ENCODE data around the gene PKD2L1.
A peak's percentile ranks its signal among the peaks of the same experiment; 100 is the strongest.

PKD2L1 gene

DNA sequence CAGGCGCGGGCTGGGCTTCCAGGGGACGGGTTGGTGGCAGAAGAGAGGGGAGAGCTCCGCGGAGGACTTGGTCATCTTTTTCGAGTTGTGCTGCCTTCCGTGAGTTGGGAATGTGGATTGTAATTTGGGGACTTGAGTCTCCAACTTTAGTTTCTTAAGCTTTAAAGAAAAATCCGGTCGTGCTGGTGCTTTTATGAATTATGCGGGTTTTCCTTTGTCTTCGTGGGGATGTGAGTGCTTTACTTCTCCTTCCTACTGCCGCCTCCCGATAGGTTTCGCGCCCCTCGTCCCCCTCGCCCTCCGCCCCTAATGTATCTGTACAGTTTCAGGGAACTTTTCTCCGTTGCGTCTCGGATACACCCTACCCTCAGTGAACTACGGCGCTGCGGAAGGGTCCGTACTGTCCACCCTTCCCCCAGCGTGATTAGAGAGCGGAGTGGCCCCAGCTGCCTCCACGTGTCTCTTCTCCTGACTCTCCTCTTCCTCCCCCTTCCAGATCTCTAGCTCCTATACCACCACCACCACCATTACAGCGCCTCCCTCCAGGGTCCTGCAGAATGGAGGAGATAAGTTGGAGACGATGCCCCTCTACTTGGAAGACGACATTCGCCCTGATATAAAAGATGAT is 17.7 kb upstream of the PKD2L1 start:
- ChIA-PET CTCF (interaction anchor here (1.2 to 16.9 kb wide), 8 partner anchors 9 to 84 kb away, joined by 4 to 247 read pairs (median 16); partner anchors contain the start of gene PKD2L1), POLR2A (interaction anchor here (2.2 to 3.0 kb wide), 2 partner anchors 23 to 26 kb away, joined by 15 to 30 read pairs; no protein-coding TSS in a partner anchor)
- H3K9me3 ChIP-seq (ENCODE audit: control extremely low read depth in 1 of 5, control insufficient read depth in 4 of 5, insufficient read depth in 2 of 5, low read depth in 1 of 5, low read length in 4 of 5), result no peaks in the 10 kb centered on the region
- peaks cover 8 to 55% (median 26%) of the 10 kb centered on the region in 4 experiments for H3K4me1 ChIP-seq (ENCODE audit: control extremely low read depth in 1 of 4, control insufficient read depth in 4 of 4, insufficient read depth in 4 of 4, low read length in 3 of 4)
- no peaks in the 10 kb centered on the region for H3K27me3 ChIP-seq (replicated peaks in 2 of 5; ENCODE audit: control insufficient read depth in 4 of 5, insufficient read depth in 5 of 5, low read length in 4 of 5)
- peaks cover 4 to 49% (median 34%) of the 10 kb centered on the region in 4 experiments for H3K36me3 ChIP-seq (ENCODE audit: control insufficient read depth in 4 of 4, insufficient read depth in 4 of 4, low read length in 3 of 4)
- 8% methylated on average over 15 of the region's 32 CpGs for WGBS (ENCODE audit: insufficient coverage)
- H3K27ac ChIP-seq (ENCODE audit: insufficient read depth in 1 of 2, low read depth in 1 of 2, low read length in 2 of 2, poor library complexity in 1 of 2, severe bottlenecking in 2 of 2), result peak overlapping the region in 1 of 2 experiments; percentile 69
- peak overlapping the region; percentile 64 to 92 (median 80) for H3K4me3 ChIP-seq (ENCODE audit: control insufficient read depth in 1 of 7, extremely low read depth in 1 of 7, insufficient read depth in 4 of 7, low read depth in 2 of 7, low read length in 6 of 7)
- no peak for DNase-seq

DNA sequence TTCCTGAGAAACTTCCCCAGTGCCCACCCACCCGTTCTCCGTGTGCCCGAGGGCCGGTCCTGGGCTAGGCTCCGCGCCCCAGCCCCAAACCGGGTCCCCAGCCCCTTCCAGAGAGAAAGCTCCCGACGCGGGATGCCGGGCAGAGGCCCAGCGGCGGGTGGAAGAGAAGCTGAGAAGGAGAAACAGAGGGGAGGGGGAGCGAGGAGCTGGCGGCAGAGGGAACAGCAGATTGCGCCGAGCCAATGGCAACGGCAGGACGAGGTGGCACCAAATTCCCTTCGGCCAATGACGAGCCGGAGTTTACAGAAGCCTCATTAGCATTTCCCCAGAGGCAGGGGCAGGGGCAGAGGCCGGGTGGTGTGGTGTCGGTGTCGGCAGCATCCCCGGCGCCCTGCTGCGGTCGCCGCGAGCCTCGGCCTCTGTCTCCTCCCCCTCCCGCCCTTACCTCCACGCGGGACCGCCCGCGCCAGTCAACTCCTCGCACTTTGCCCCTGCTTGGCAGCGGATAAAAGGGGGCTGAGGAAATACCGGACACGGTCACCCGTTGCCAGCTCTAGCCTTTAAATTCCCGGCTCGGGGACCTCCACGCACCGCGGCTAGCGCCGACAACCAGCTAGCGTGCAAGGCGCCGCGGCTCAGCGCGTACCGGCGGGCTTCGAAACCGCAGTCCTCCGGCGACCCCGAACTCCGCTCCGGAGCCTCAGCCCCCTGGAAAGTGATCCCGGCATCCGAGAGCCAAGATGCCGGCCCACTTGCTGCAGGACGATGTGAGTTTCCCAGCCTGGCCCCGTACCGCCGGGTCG is 16.9 kb upstream of the PKD2L1 start, which contains the start of gene SCD:
SCD (plus strand) TSS at position 469 of the 803 bp plus-strand sequence; CDS start at position 741, 272 bp downstream.
- WGBS (ENCODE audit: insufficient coverage), result 0% methylated on average over 59 of the region's 73 CpGs
- Histone ChIP-seq H3K9me3 (ENCODE audit: control extremely low read depth in 1 of 5, control insufficient read depth in 4 of 5, insufficient read depth in 2 of 5, low read depth in 1 of 5, low read length in 4 of 5) (no peaks in the 10 kb centered on the region), H3K27ac (ENCODE audit: insufficient read depth in 1 of 2, low read depth in 1 of 2, low read length in 2 of 2, poor library complexity in 1 of 2, severe bottlenecking in 2 of 2) (peak within 1 kb of the TSS in 1 of 2 experiments; percentile 69), H3K4me1 (ENCODE audit: control extremely low read depth in 1 of 4, control insufficient read depth in 4 of 4, insufficient read depth in 4 of 4, low read length in 3 of 4) (peaks cover 8 to 50% (median 26%) of the 10 kb centered on the region in 4 experiments), H3K4me3 (ENCODE audit: control insufficient read depth in 1 of 7, extremely low read depth in 1 of 7, insufficient read depth in 4 of 7, low read depth in 2 of 7, low read length in 6 of 7) (peak within 1 kb of the TSS; percentile 64 to 92 (median 80)), H3K36me3 (ENCODE audit: control insufficient read depth in 4 of 4, insufficient read depth in 4 of 4, low read length in 3 of 4) (peaks cover 4 to 42% (median 27%) of the 10 kb centered on the region in 4 experiments), H3K27me3 (replicated peaks in 2 of 5; ENCODE audit: control insufficient read depth in 4 of 5, insufficient read depth in 5 of 5, low read length in 4 of 5) (no peaks in the 10 kb centered on the region)
- POLR2A ChIA-PET, result interaction anchor here (2.2 to 3.0 kb wide), 2 partner anchors 23 to 27 kb away, joined by 15 to 30 read pairs; no protein-coding TSS in a partner anchor
- CTCF ChIA-PET, result interaction anchor here (0.9 to 16.9 kb wide), 11 partner anchors 8 to 85 kb away, joined by 3 to 247 read pairs (median 10); partner anchors contain the start of gene PKD2L1
- DNase-seq, result peak; percentile 89 to 95 (median 94)

DNA sequence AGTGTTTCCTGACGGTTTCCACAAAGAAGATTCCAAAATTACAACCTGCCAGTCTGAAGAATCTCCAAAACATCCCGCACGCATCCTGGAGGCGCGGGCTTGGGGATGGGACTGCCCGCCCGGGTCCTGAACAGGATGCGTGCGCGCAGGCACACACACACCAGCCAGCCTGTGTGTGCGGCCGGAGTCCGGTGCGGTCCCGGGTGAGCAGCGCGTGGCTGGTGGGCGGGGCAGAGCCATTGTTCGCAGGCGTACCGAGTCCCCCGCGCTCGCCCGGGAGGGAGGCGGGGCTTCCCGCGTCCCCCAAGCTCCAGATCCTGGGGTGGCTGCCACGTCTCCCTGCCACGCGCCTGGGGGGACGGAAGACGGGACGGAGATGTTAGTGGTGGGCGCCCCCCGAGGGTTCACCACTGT is 16.3 kb upstream of the PKD2L1 start:
- peak; percentile 64 to 90 (median 83) for DNase-seq
- ChIA-PET CTCF (interaction anchor here (0.9 to 16.9 kb wide), 13 partner anchors 9 to 172 kb away, joined by 3 to 247 read pairs (median 9); partner anchors contain the start of gene PKD2L1), POLR2A (interaction anchor here (2.2 to 3.0 kb wide), 2 partner anchors 24 to 27 kb away, joined by 15 to 30 read pairs; no protein-coding TSS in a partner anchor)

DNA sequence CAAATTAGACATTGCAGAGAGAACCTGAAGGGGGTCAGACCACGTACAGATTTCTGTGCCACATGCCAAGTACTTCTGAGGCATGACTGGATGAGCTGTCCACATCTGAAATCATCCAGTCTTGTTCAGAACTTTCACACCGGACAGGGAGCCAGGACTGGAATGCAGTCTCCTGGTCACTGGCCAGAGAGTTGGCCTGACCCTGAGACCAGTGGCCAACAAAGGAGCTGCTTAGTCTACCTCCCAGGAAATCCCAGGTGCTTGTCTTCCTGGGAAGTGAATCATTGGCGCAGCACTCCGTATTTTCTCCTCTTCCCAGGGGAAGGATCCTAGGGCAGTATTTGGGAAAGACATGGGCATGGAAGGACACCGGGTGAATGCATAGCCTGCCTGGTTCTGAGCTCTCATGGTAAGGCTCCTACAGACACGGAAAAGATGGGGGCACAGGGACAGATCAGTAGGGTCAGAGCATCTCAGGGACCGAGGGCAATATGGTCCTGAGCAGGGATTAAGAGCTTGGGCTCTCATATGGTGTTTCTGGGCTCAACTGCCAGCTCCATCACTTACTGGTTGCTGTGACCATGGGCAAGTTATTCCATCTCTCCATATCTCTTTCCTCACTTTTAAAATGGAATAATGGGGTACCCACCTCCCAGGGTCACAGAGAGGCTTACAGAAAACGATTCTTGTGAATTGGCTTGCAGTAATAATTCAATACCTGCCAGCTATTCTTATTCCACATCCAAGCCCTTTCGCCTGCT is 15.7 kb upstream of the PKD2L1 start:
- peak in 1 of 3 donors; percentile 15 for DNase-seq
- Histone ChIP-seq H3K27ac (ENCODE audit: insufficient read depth in 1 of 2, low read depth in 1 of 2, low read length in 2 of 2, poor library complexity in 1 of 2, severe bottlenecking in 2 of 2) (peak overlapping the region in 1 of 2 experiments; percentile 32), H3K36me3 (ENCODE audit: control insufficient read depth in 4 of 4, insufficient read depth in 4 of 4, low read length in 3 of 4) (peaks cover 4 to 30% (median 16%) of the 10 kb centered on the region in 4 experiments), H3K4me1 (ENCODE audit: control extremely low read depth in 1 of 4, control insufficient read depth in 4 of 4, insufficient read depth in 4 of 4, low read length in 3 of 4) (peaks cover 8 to 46% (median 26%) of the 10 kb centered on the region in 4 experiments), H3K27me3 (replicated peaks in 2 of 5; ENCODE audit: control insufficient read depth in 4 of 5, insufficient read depth in 5 of 5, low read length in 4 of 5) (no peaks in the 10 kb centered on the region), H3K4me3 (ENCODE audit: control insufficient read depth in 1 of 7, extremely low read depth in 1 of 7, insufficient read depth in 4 of 7, low read depth in 2 of 7, low read length in 6 of 7) (peak overlapping the region in 6 of 7 experiments; percentile 70 to 92 (median 84)), H3K9me3 (ENCODE audit: control extremely low read depth in 1 of 5, control insufficient read depth in 4 of 5, insufficient read depth in 2 of 5, low read depth in 1 of 5, low read length in 4 of 5) (no peaks in the 10 kb centered on the region)
- ChIA-PET CTCF (interaction anchor here (0.8 to 16.9 kb wide), 13 partner anchors 9 to 173 kb away, joined by 3 to 247 read pairs (median 9); partner anchors contain the start of gene PKD2L1), POLR2A (interaction anchor here (2.2 to 3.0 kb wide), 2 partner anchors 25 to 28 kb away, joined by 15 to 30 read pairs; no protein-coding TSS in a partner anchor)
- WGBS (ENCODE audit: insufficient coverage), result 64% methylated on average over 8 of the region's 9 CpGs

More for the DNA sequence above, 16.3 kb upstream of the PKD2L1 start:
- Histone ChIP-seq H3K27ac (ENCODE audit: insufficient read depth in 1 of 2, low read depth in 1 of 2, low read length in 2 of 2, poor library complexity in 1 of 2, severe bottlenecking in 2 of 2) (peak overlapping the region in 1 of 2 experiments; percentile 69), H3K4me1 (ENCODE audit: control extremely low read depth in 1 of 4, control insufficient read depth in 4 of 4, insufficient read depth in 4 of 4, low read length in 3 of 4) (peaks cover 8 to 46% (median 26%) of the 10 kb centered on the region in 4 experiments), H3K9me3 (ENCODE audit: control extremely low read depth in 1 of 5, control insufficient read depth in 4 of 5, insufficient read depth in 2 of 5, low read depth in 1 of 5, low read length in 4 of 5) (no peaks in the 10 kb centered on the region), H3K36me3 (ENCODE audit: control insufficient read depth in 4 of 4, insufficient read depth in 4 of 4, low read length in 3 of 4) (peaks cover 4 to 36% (median 22%) of the 10 kb centered on the region in 4 experiments), H3K27me3 (replicated peaks in 2 of 5; ENCODE audit: control insufficient read depth in 4 of 5, insufficient read depth in 5 of 5, low read length in 4 of 5) (no peaks in the 10 kb centered on the region), H3K4me3 (ENCODE audit: control insufficient read depth in 1 of 7, extremely low read depth in 1 of 7, insufficient read depth in 4 of 7, low read depth in 2 of 7, low read length in 6 of 7) (peak overlapping the region; percentile 64 to 92 (median 80))
- 0% methylated on average over 19 of the region's 36 CpGs for WGBS (ENCODE audit: insufficient coverage)

DNA sequence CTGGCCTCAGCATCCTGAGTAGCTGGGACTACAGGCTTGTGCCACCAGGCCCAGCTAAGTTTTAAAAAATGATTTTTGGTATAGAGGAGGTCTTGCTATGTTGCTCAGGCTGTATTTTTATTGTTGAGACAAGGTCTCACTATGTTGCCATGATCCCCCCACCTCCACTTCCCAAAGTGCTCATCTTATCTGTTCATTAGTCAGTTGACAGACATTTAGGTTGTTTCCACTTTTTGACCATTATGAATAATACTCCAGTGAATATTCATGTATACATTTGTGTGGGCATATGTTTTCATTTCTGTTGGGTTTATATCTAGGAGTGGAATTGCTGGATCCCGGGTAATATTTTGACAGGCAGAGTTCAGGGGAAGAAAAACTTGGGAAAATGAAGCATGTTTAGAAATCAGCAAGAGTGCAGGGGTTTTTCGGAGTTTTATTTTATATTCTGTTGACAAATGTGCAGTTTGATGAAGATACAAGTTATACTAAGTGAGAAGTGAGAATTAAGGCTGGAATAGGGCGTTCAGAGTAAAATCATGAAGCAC is 14.3 kb upstream of the PKD2L1 start:
- ChIA-PET POLR2A (interaction anchor here (0.6 kb wide), 1 partner anchor 87 kb away, joined by 6 read pairs; no protein-coding TSS in a partner anchor), CTCF (interaction anchor here (0.8 to 16.9 kb wide), 10 partner anchors 8 to 175 kb away, joined by 3 to 247 read pairs (median 18); partner anchors contain the start of genes PKD2L1 and SEC31B)
- peaks cover 0 to 15% (median 7%) of the 10 kb centered on the region in 4 experiments for H3K36me3 ChIP-seq (ENCODE audit: control insufficient read depth in 4 of 4, insufficient read depth in 4 of 4, low read length in 3 of 4)
- H3K27ac ChIP-seq (ENCODE audit: insufficient read depth in 1 of 2, low read depth in 1 of 2, low read length in 2 of 2, poor library complexity in 1 of 2, severe bottlenecking in 2 of 2), result no peak overlapping the region
- DNase-seq, result no peak
- H3K27me3 ChIP-seq (replicated peaks in 2 of 5; ENCODE audit: control insufficient read depth in 4 of 5, insufficient read depth in 5 of 5, low read length in 4 of 5), result no peaks in the 10 kb centered on the region
- 100% methylated on average over 2 of the region's 3 CpGs for WGBS (ENCODE audit: insufficient coverage)
- H3K9me3 ChIP-seq (ENCODE audit: control extremely low read depth in 1 of 5, control insufficient read depth in 4 of 5, insufficient read depth in 2 of 5, low read depth in 1 of 5, low read length in 4 of 5), result no peaks in the 10 kb centered on the region
- H3K4me3 ChIP-seq (ENCODE audit: control insufficient read depth in 1 of 7, extremely low read depth in 1 of 7, insufficient read depth in 4 of 7, low read depth in 2 of 7, low read length in 6 of 7), result no peak overlapping the region
- peaks cover 2 to 40% (median 26%) of the 10 kb centered on the region in 4 experiments for H3K4me1 ChIP-seq (ENCODE audit: control extremely low read depth in 1 of 4, control insufficient read depth in 4 of 4, insufficient read depth in 4 of 4, low read length in 3 of 4)

DNA sequence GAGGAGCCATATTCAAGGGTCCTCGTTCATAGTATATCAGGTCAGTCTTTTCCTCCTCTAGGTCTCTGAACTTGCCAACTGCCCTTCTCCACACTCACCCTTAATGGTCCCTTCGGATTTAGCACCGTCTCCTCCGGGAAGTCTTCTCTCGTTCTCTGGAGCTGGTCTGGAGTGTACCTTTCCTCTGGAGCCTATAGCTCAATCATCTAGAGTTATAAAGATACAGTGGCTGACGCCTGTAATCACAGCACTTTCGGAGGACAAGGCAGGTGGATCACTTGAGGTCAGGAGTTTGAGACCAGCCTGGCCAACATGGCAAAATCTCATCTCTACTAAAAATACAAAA is 12.6 kb upstream of the PKD2L1 start:
- H3K9me3 ChIP-seq (ENCODE audit: control extremely low read depth in 1 of 5, control insufficient read depth in 4 of 5, insufficient read depth in 2 of 5, low read depth in 1 of 5, low read length in 4 of 5), result no peaks in the 10 kb centered on the region
- H3K4me1 ChIP-seq (ENCODE audit: control extremely low read depth in 1 of 4, control insufficient read depth in 4 of 4, insufficient read depth in 4 of 4, low read length in 3 of 4), result peaks cover 0 to 38% (median 16%) of the 10 kb centered on the region in 4 experiments
- no peak overlapping the region for H3K4me3 ChIP-seq (ENCODE audit: control insufficient read depth in 1 of 7, extremely low read depth in 1 of 7, insufficient read depth in 4 of 7, low read depth in 2 of 7, low read length in 6 of 7)
- CTCF ChIA-PET, result interaction anchor here (0.6 to 16.9 kb wide), 18 partner anchors 8 to 176 kb away, joined by 3 to 247 read pairs (median 5); partner anchors contain the start of genes PKD2L1 and SEC31B
- no peak for DNase-seq
- H3K36me3 ChIP-seq (ENCODE audit: control insufficient read depth in 4 of 4, insufficient read depth in 4 of 4, low read length in 3 of 4), result no peaks in the 10 kb centered on the region
- no peak overlapping the region for H3K27ac ChIP-seq (ENCODE audit: insufficient read depth in 1 of 2, low read depth in 1 of 2, low read length in 2 of 2, poor library complexity in 1 of 2, severe bottlenecking in 2 of 2)
- no peaks in the 10 kb centered on the region for H3K27me3 ChIP-seq (replicated peaks in 2 of 5; ENCODE audit: control insufficient read depth in 4 of 5, insufficient read depth in 5 of 5, low read length in 4 of 5)
- WGBS (ENCODE audit: insufficient coverage), result 90% methylated on average over 6 of the region's 7 CpGs
- POLR2A ChIA-PET, result no interaction called here

Data from common myeloid progenitor, CD34-positive (primary cell).